IMR-90 (cell line): ENCODE data around the gene CCM2. TPM values are rescaled to one million over a fixed set of nuclear protein-coding genes. Genes with fewer than 3 reads are reported as not detected.

ENCODE experiments used
- ATAC-seq: fragments of 200-7000 bp; cut with Tn5 transposase; 2 replicates; pipeline ENCODE4 v1.9.1; 2020; ENCODE audit warnings: low read depth, mild to moderate bottlenecking, moderate library complexity
- BruUV-seq: library from RNA; stranded (reverse); fragments of 400-500 nt; replicated peaks from 2 replicates; lab custom pipeline; 2021; lab: Mats Ljungman, UMichigan
- CTCF ChIA-PET: fragments of 300-600 bp; formaldehyde crosslinking; extraction: SDS; loops from one replicate; lab custom pipeline; 2021; ENCODE audit warnings: antibody characterized with exemption; lab: Yijun Ruan, JAX
- POLR2A ChIA-PET: fragments of 300-600 bp; sonication (Branson Sonifier 250); formaldehyde crosslinking; loops from one replicate; lab custom pipeline; 2022; ENCODE audit warnings: antibody characterized with exemption; ENCODE audit not compliant: unreplicated experiment; lab: Charles Lee
- DNase-seq: peaks from one replicate; pipeline ENCODE4 v3.0.0; 2013
- H2AFZ ChIP-seq: replicated peaks from 2 replicates; pipeline ENCODE3; 2013; ENCODE audit warnings: low read length, mild to moderate bottlenecking; ENCODE audit not compliant: poor library complexity
- H2AK5ac ChIP-seq: 2 replicates; pipeline ENCODE4 v1.6.1; 2013; ENCODE audit warnings: low read depth, low read length, inconsistent platforms
- H2AK9ac ChIP-seq: replicated peaks from 2 replicates; pipeline ENCODE3; 2013; ENCODE audit warnings: mild to moderate bottlenecking, low read depth, low read length, moderate library complexity; ENCODE audit not compliant: poor library complexity
- H2BK120ac ChIP-seq: 2 replicates; pipeline ENCODE4 v1.6.1; 2013; ENCODE audit warnings: low read depth, low read length, inconsistent platforms
- H2BK15ac ChIP-seq: 3 replicates; pipeline ENCODE4 v1.6.1; 2013; ENCODE audit warnings: low read depth, low read length, inconsistent platforms
- H2BK20ac ChIP-seq: 2 replicates; pipeline ENCODE4 v1.6.1; 2013; ENCODE audit warnings: low read depth, mild to moderate bottlenecking, inconsistent platforms, low read length, moderate library complexity
- H2BK5ac ChIP-seq: 2 replicates; pipeline ENCODE4 v1.6.1; 2013; ENCODE audit warnings: mild to moderate bottlenecking, low read depth, low read length, inconsistent platforms; ENCODE audit not compliant: poor library complexity, severe bottlenecking
- H3K14ac ChIP-seq: replicated peaks from 2 replicates; pipeline ENCODE4 v1.6.1; 2013; ENCODE audit warnings: low read depth, low read length, inconsistent platforms
- H3K18ac ChIP-seq: 2 replicates; pipeline ENCODE4 v1.6.1; 2013; ENCODE audit warnings: low read depth, low read length, control low read depth
- H3K23ac ChIP-seq: 2 replicates; pipeline ENCODE4 v1.6.1; 2013; ENCODE audit warnings: low read depth, low read length, inconsistent platforms
- H3K27ac ChIP-seq: 2 replicates; pipeline ENCODE4 v1.5.1; 2013; ENCODE audit warnings: mild to moderate bottlenecking, control low read depth, low read length; ENCODE audit not compliant: insufficient read depth
- H3K27me3 ChIP-seq: 2 replicates; pipeline ENCODE4 v1.6.1; 2013; ENCODE audit warnings: low read length; ENCODE audit not compliant: control insufficient read depth, insufficient read depth
- H3K36me3 ChIP-seq: 2 replicates; pipeline ENCODE4 v1.6.1; 2013; ENCODE audit warnings: low read length, mixed read lengths; ENCODE audit not compliant: control insufficient read depth, insufficient read depth
- H3K4ac ChIP-seq: 2 replicates; pipeline ENCODE4 v1.6.1; 2013; ENCODE audit warnings: low read depth, low read length, inconsistent platforms
- H3K4me1 ChIP-seq: 2 replicates; pipeline ENCODE4 v1.6.1; 2013; ENCODE audit warnings: low read length, mixed read lengths; ENCODE audit not compliant: control insufficient read depth, insufficient read depth
- H3K4me2 ChIP-seq: 2 replicates; pipeline ENCODE4 v1.6.1; 2013; ENCODE audit warnings: low read depth, mild to moderate bottlenecking, control low read depth, low read length, moderate library complexity
- H3K4me3 ChIP-seq: 2 replicates; pipeline ENCODE4 v1.5.1; 2013; ENCODE audit warnings: low read depth, mild to moderate bottlenecking, control low read depth, low read length, moderate library complexity; ENCODE audit not compliant: insufficient read depth
- H3K56ac ChIP-seq: 2 replicates; pipeline ENCODE4 v1.6.1; 2013; ENCODE audit warnings: low read length, inconsistent platforms; ENCODE audit not compliant: insufficient read depth; ENCODE audit errors: extremely low read depth
- H3K79me1 ChIP-seq, 2 experiments: 2 replicates each; pipeline ENCODE4 v1.6.1; 2013; ENCODE audit warnings: low read length in 2 of 2, inconsistent platforms in 1 of 2, low read depth in 1 of 2
- H3K9ac ChIP-seq: 2 replicates; pipeline ENCODE4 v1.6.1; 2013; ENCODE audit warnings: low read depth, low read length, control low read depth
- H3K9me1 ChIP-seq: 2 replicates; pipeline ENCODE4 v1.6.1; 2013; ENCODE audit warnings: low read length, inconsistent platforms; ENCODE audit not compliant: insufficient read depth
- H3K9me3 ChIP-seq: 2 replicates; pipeline ENCODE4 v1.6.1; 2013; ENCODE audit warnings: low read length; ENCODE audit not compliant: control insufficient read depth, insufficient read depth
- H4K20me1 ChIP-seq: 2 replicates; pipeline ENCODE4 v1.6.1; 2013; ENCODE audit warnings: low read length, inconsistent platforms; ENCODE audit not compliant: insufficient read depth
- H4K5ac ChIP-seq: 2 replicates; pipeline ENCODE4 v1.6.1; 2013; ENCODE audit warnings: mild to moderate bottlenecking, low read depth, low read length, control low read depth
- H4K8ac ChIP-seq, 2 experiments: 2 replicates each; pipeline ENCODE4 v1.6.1; 2013; ENCODE audit warnings: low read depth in 2 of 2, low read length in 2 of 2, control low read depth in 1 of 2, inconsistent platforms in 1 of 2
- H4K91ac ChIP-seq: 2 replicates; pipeline ENCODE4 v1.6.1; 2013; ENCODE audit warnings: low read depth, low read length, inconsistent platforms; ENCODE audit not compliant: insufficient read depth
- BHLHE40 ChIP-seq: fragments of 150-350 bp; IDR thresholded peaks from 2 replicates; pipeline ENCODE4 v1.6.1; 2016; ENCODE audit warnings: mild to moderate bottlenecking, low read depth, low read length
- CEBPB ChIP-seq: IDR thresholded peaks from 2 replicates; pipeline ENCODE4 v1.6.1; 2012; ENCODE audit warnings: low read depth, low read length, improper control_type of control experiment
- CHD1 ChIP-seq: IDR thresholded peaks from 2 replicates; pipeline ENCODE4 v1.6.1; 2012; ENCODE audit warnings: low read depth, low read length, improper control_type of control experiment
- CTCF ChIP-seq: conservative IDR thresholded peaks from 2 replicates; pipeline ENCODE4 v1.5.1; 2012; ENCODE audit warnings: mild to moderate bottlenecking, low read depth, low read length, improper control_type of control experiment
- FOS ChIP-seq: fragments of 150-350 bp; IDR thresholded peaks from 2 replicates; pipeline ENCODE4 v1.6.1; 2016; ENCODE audit warnings: low read depth, low read length
- MAFK ChIP-seq: IDR thresholded peaks from 2 replicates; pipeline ENCODE4 v1.6.1; 2012; ENCODE audit warnings: low read depth, low read length, improper control_type of control experiment
- MAZ ChIP-seq: IDR thresholded peaks from 2 replicates; pipeline ENCODE4 v1.6.1; 2012; ENCODE audit warnings: low read depth, mild to moderate bottlenecking, low read length, improper control_type of control experiment, moderate library complexity, borderline replicate concordance
- MXI1 ChIP-seq: IDR thresholded peaks from 2 replicates; pipeline ENCODE4 v1.6.1; 2012; ENCODE audit warnings: low read depth, mild to moderate bottlenecking, low read length, moderate library complexity, borderline replicate concordance
- NFE2L2 ChIP-seq: fragments of 150-350 bp; IDR thresholded peaks from 2 replicates; pipeline ENCODE4 v1.6.1; 2016; ENCODE audit warnings: low read depth, mild to moderate bottlenecking, low read length
- POLR2A ChIP-seq: IDR thresholded peaks from 2 replicates; pipeline ENCODE4 v1.6.1; 2012; ENCODE audit warnings: mild to moderate bottlenecking, low read depth, low read length
- RAD21 ChIP-seq: IDR thresholded peaks from 2 replicates; pipeline ENCODE4 v1.6.1; 2012; ENCODE audit warnings: low read length, improper control_type of control experiment
- RCOR1 ChIP-seq: IDR thresholded peaks from 2 replicates; pipeline ENCODE4 v1.6.1; 2012; ENCODE audit warnings: mild to moderate bottlenecking, low read length, improper control_type of control experiment; ENCODE audit not compliant: insufficient replicate concordance
- RFX5 ChIP-seq: IDR thresholded peaks from 2 replicates; pipeline ENCODE4 v1.8.0; 2012; ENCODE audit warnings: low read depth, mild to moderate bottlenecking, low read length, moderate library complexity
- SMC3 ChIP-seq: fragments of 150-350 bp; IDR thresholded peaks from 2 replicates; pipeline ENCODE4 v1.6.1; 2016; ENCODE audit warnings: low read depth, mild to moderate bottlenecking, antibody characterized with exemption, low read length, moderate library complexity
- USF2 ChIP-seq: fragments of 150-350 bp; IDR thresholded peaks from 2 replicates; pipeline ENCODE4 v1.6.1; 2017; ENCODE audit warnings: mild to moderate bottlenecking, antibody characterized with exemption, low read length, low read depth
- WGBS, 2 experiments: methylation state at CpG; one replicate each; pipeline versions ENCODE4 v1.1.5 to v1.1.7; 2013; ENCODE audit warnings: missing lambda C conversion rate in 2 of 2; ENCODE audit not compliant: insufficient read length in 1 of 2; ENCODE audit errors: extremely low coverage in 2 of 2; 5-methylcytosine and 5-hydroxymethylcytosine counted together
- dilution Hi-C: fragments of 300-500 bp; cut with HindIII; formaldehyde crosslinking; loops from one replicate; pipeline ENCODE4 v1.14.3; 2018; ENCODE audit warnings: low sequenced_read_pairs; ENCODE audit not compliant: unreplicated experiment
- in situ Hi-C: fragments of 300-500 bp; cut with MboI; formaldehyde crosslinking; loops from 3 replicates; pipeline ENCODE4 v1.14.3; 2019; ENCODE audit warnings: low sequenced_read_pairs, inconsistent platforms, mixed read lengths
- intact Hi-C: fragments of 100-400 bp; cut with micrococcal nuclease; formaldehyde crosslinking; loops from 2 replicates; pipeline ENCODE4 v1.10.0; 2022
- polyA plus RNA-seq, 3 experiments: library from polyadenylated mRNA; depleted of rRNA; stranded (reverse); fragments of >200 nt; gene quantifications; 2 replicates each; pipeline ENCODE4 v1.2.3, GENCODE V29; 2012; ENCODE audit warnings: low replicate concordance in 1 of 3
- total RNA-seq: library from RNA; depleted of rRNA; stranded (reverse); fragments of >200 nt; gene quantifications from 2 replicates; pipeline ENCODE4 v1.2.3, GENCODE V29; 2012
- TF ChIP-seq, protein P1 (sequence below): fragments of 150-350 bp; IDR thresholded peaks from 2 replicates; pipeline ENCODE4 v1.6.1; 2016; ENCODE audit warnings: low read depth, mild to moderate bottlenecking, low read length, moderate library complexity, borderline replicate concordance

Gene CCM2
- total and polyA plus RNA-seq, 2 of the 4 experiments (the other 2 are of a cell fraction) = 65.2 to 78.5 TPM

GRCh38 chr7:44977959-44978335 is 22.1 kb upstream of the CCM2 start:
- H3K4me2 ChIP-seq = no peak overlapping the region
- dilution Hi-C loops = no loop called here
- no peak overlapping the region for H4K8ac ChIP-seq
- intact Hi-C loops = no loop called here
- no peak overlapping the region for H3K27ac ChIP-seq
- H2AK9ac ChIP-seq = peak overlapping the region; percentile 34
- H2AFZ ChIP-seq = no peak overlapping the region
- no peak overlapping the region for H2BK5ac ChIP-seq
- no peak overlapping the region for H3K23ac ChIP-seq
- H2BK120ac ChIP-seq = no peak overlapping the region
- no peak overlapping the region for H2AK5ac ChIP-seq
- no peak overlapping the region for H4K5ac ChIP-seq
- ChIA-PET POLR2A (no interaction called here), CTCF (no interaction called here)
- H3K14ac ChIP-seq = no peak overlapping the region
- H3K4ac ChIP-seq = no peak overlapping the region
- no peak overlapping the region for H3K9ac ChIP-seq
- no peak for ATAC-seq
- peaks cover 15% of the 10 kb centered on the region for H3K9me1 ChIP-seq
- no peak overlapping the region for H2BK15ac ChIP-seq
- H3K4me3 ChIP-seq = no peak overlapping the region
- in situ Hi-C loops = no loop called here
- H3K18ac ChIP-seq = no peak overlapping the region
- TF ChIP-seq BHLHE40 (no peak), RFX5 (no peak), SMC3 (no peak), NFE2L2 (no peak), CEBPB (no peak), CTCF (no peak), MAFK (no peak), MAZ (no peak), CHD1 (no peak), MXI1 (no peak), USF2 (no peak), RAD21 (no peak), RCOR1 (no peak), FOS (no peak), POLR2A (no peak)
- TF ChIP-seq, protein P1, sequence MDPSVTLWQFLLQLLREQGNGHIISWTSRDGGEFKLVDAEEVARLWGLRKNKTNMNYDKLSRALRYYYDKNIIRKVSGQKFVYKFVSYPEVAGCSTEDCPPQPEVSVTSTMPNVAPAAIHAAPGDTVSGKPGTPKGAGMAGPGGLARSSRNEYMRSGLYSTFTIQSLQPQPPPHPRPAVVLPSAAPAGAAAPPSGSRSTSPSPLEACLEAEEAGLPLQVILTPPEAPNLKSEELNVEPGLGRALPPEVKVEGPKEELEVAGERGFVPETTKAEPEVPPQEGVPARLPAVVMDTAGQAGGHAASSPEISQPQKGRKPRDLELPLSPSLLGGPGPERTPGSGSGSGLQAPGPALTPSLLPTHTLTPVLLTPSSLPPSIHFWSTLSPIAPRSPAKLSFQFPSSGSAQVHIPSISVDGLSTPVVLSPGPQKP = no peak
- no TSS peak for BruUV-seq
- peaks cover 10% of the 10 kb centered on the region for H3K4me1 ChIP-seq
- H3K27me3 ChIP-seq = peaks cover 2% of the 10 kb centered on the region; the same call in 1 of the 2 replicates
- no CpG with 5 or more reads among the region's 6 CpGs for WGBS, 2 experiments
- no peak overlapping the region for H3K56ac ChIP-seq
- no peak overlapping the region for H2BK20ac ChIP-seq
- peaks cover 8% of the 10 kb centered on the region for H3K36me3 ChIP-seq
- no peak overlapping the region for H4K91ac ChIP-seq
- peaks cover 6% of the 10 kb centered on the region; the same call in 1 of the 2 replicates for H4K20me1 ChIP-seq
- peaks cover 0 to 5% of the 10 kb centered on the region in 2 experiments; a peak in 3 of 4 replicates for H3K79me1 ChIP-seq
- no peaks in the 10 kb centered on the region for H3K9me3 ChIP-seq
- DNase-seq = no peak
